ENCODE measurements around the gene SNX6. TPM values are rescaled to one million over a fixed set of nuclear protein-coding genes. Genes with fewer than 3 reads are reported as not detected.
"Not testable (repeated sequence)": the region's sequence is repeated elsewhere in the genome, so short reads cannot be mapped to it uniquely, and the experiment has no call there.

The SNX6 gene
- total and polyA plus RNA-seq, 2 donors (not counting 3 experiments of a cell fraction or from before 2014, with no cell fraction given), result 95.1 to 120 TPM

DNA sequence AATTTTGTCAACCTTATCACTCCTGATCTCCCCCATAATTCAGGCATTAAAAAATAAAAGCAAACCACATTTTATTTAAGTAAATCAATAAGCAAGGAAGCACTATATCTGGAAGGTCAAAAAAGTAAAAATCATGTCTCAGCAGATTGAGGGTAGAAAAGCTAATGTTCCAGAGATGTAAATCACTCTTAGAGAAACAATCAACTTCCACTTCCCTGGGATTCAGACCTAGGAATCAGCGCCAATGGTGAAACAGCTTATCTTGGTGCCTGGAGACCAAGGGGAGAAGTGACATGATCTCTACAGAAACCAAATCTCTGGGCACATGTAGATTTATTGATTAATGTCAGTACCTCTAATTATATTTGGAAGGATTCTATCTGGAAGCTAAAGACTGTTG lies 10.9 kb upstream of the SNX6 start:
- FAIRE-seq, result no peak
- H3K27ac ChIP-seq (ENCODE audit: insufficient read depth, low read depth, low read length), result no peak overlapping the region
- H4K20me1 ChIP-seq (replicated peaks; ENCODE audit: control insufficient read depth, extremely low read depth, insufficient read depth, low read length), result no peaks in the 10 kb centered on the region
- H3K4me1 ChIP-seq (ENCODE audit: control insufficient read depth, extremely low read depth, insufficient read depth, low read length), result no peaks in the 10 kb centered on the region
- no peaks in the 10 kb centered on the region for H3K36me3 ChIP-seq (ENCODE audit: control insufficient read depth in 2 of 2, extremely low read depth in 1 of 2, insufficient read depth in 2 of 2, low read length in 2 of 2)
- H3K9me3 ChIP-seq (replicated peaks; ENCODE audit: control insufficient read depth, insufficient read depth, low read length), result no peaks in the 10 kb centered on the region
- TF ChIP-seq GATA2 (IDR thresholded peaks at IDR 0.05; ENCODE audit: insufficient read depth, insufficient read length, low read depth, low read length) (no peak), POLR2A (IDR thresholded peaks at IDR 0.05; ENCODE audit: low read depth, low read length) (no peak), MYC (IDR thresholded peaks at IDR 0.05; ENCODE audit: low read depth, low read length) (no peak)
- peak; percentile 18 for DNase-seq (ENCODE audit: low read depth, low spot score)
- H2AFZ ChIP-seq (ENCODE audit: low read depth, low read length), result no peak overlapping the region
- H3K4me3 ChIP-seq (replicated peaks in 1 of 3; ENCODE audit: insufficient read depth in 1 of 3, low read depth in 1 of 3, low read length in 3 of 3), result no peak overlapping the region
- ChIA-PET CTCF (interaction anchor here (1.2 to 1.3 kb wide), 2 partner anchors 10 to 30 kb away, joined by 3 to 4 read pairs; no protein-coding TSS in a partner anchor), POLR2A (interaction anchor here (1.4 kb wide), 1 partner anchor 10 kb away, joined by 4 read pairs; no protein-coding TSS in a partner anchor)
- H3K4me2 ChIP-seq (ENCODE audit: insufficient read depth, low read length), result no peak overlapping the region
- intact Hi-C loops (cut with micrococcal nuclease) (no loop called here), dilution Hi-C loops (cut with MboI; ENCODE audit: extremely low pct_ligation_motif_present, low sequenced_read_pairs) (no loop called here)
- no peaks in the 10 kb centered on the region for H3K9me1 ChIP-seq (replicated peaks; ENCODE audit: control insufficient read depth, extremely low read depth, insufficient read depth, low read length)
- BruUV-seq (replicated peaks), result no TSS peak
- H3K9ac ChIP-seq (replicated peaks; ENCODE audit: extremely low read depth, insufficient read depth, low read length), result no peak overlapping the region
- no peaks in the 10 kb centered on the region for H3K79me2 ChIP-seq (ENCODE audit: control insufficient read depth, insufficient read depth, low read length)
- H3K27me3 ChIP-seq (ENCODE audit: control insufficient read depth in 2 of 2, insufficient read depth in 2 of 2, low read length in 2 of 2), result no peaks in the 10 kb centered on the region

GRCh38 chr14:34634360-34634771 lies 4.4 kb upstream of the SNX6 start:
- H3K4me1 ChIP-seq (ENCODE audit: control insufficient read depth, extremely low read depth, insufficient read depth, low read length); H3K27me3 ChIP-seq (ENCODE audit: control insufficient read depth in 2 of 2, insufficient read depth in 2 of 2, low read length in 2 of 2); DNase-seq (ENCODE audit: low read depth, low spot score); FAIRE-seq; dilution Hi-C loops (cut with MboI; ENCODE audit: extremely low pct_ligation_motif_present, low sequenced_read_pairs); H3K79me2 ChIP-seq (ENCODE audit: control insufficient read depth, insufficient read depth, low read length); H3K36me3 ChIP-seq (ENCODE audit: control insufficient read depth in 2 of 2, extremely low read depth in 1 of 2, insufficient read depth in 2 of 2, low read length in 2 of 2); H3K9me1 ChIP-seq (replicated peaks; ENCODE audit: control insufficient read depth, extremely low read depth, insufficient read depth, low read length); H3K9ac ChIP-seq (replicated peaks; ENCODE audit: extremely low read depth, insufficient read depth, low read length); H3K9me3 ChIP-seq (replicated peaks; ENCODE audit: control insufficient read depth, insufficient read depth, low read length); H3K4me2 ChIP-seq (ENCODE audit: insufficient read depth, low read length); H3K4me3 ChIP-seq (replicated peaks in 1 of 3; ENCODE audit: insufficient read depth in 1 of 3, low read depth in 1 of 3, low read length in 3 of 3); CTCF ChIA-PET; BruUV-seq (replicated peaks); H2AFZ ChIP-seq (ENCODE audit: low read depth, low read length); H3K27ac ChIP-seq (ENCODE audit: insufficient read depth, low read depth, low read length); POLR2A ChIA-PET; H4K20me1 ChIP-seq (replicated peaks; ENCODE audit: control insufficient read depth, extremely low read depth, insufficient read depth, low read length): not testable (repeated sequence)
- intact Hi-C loops (cut with micrococcal nuclease), result loop anchor here (5.0 kb wide), 1 partner anchor 33 kb away; no protein-coding TSS in a partner anchor

Measured in endothelial cell of umbilical vein (primary cell).